GM20431 (cell line): ENCODE results near the gene SMU1.

Experiments
- in situ Hi-C: fragments of 300-500 bp; cut with MseI, MboI; formaldehyde crosslinking; loops from one replicate; pipeline ENCODE4 v1.15.0; 2020; ENCODE audit warnings: low sequenced_read_pairs; ENCODE audit not compliant: unreplicated experiment

The SMU1 gene

DNA sequence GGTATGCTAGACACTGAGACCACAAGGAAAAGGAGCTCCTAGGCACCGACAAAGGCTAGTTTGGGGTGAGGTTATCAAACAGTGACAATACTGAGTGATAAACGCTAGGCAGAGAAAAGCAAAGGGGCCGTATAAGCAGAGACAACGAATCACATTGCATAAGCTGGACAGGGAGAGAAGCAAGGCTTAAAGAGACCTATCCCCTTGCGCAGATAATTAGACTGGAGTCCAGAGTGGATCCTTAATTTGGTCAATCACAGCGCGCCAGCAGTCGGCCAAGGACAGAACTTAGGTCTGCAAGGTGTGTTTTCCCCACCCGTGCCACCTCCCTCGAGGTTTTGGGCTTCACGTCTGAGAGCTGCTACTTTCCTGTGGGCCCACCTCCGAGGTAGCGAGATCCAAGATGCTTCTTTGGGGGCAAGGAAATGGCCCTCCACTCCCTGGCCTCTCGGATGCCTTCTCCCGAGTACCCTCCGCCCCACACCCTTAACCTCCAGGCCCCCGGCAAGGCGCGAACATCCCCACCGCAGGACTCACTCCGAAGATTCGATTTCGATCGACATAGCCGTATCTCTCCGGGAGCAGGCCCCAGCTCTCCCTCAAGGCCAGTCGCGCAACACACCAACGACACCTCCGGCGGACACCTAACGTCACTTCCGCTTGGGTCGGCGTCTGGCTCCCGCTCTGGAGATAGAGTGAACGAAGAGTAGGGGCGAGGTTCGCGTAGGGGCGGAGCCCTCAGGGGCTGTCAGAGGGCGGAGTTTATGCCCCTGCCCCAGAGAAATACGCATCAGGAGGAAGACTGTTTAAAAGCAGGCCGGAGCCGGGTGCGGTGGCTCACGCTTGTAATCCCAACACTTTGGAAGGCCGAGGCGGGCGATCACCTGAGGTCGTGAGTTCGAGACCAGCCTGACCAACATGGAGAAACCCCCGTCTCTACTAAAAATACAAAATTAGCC lies at the start of gene SMU1:
SMU1 (minus strand) TSS at position 629 of the 959 bp plus-strand sequence; CDS start at position 563, 66 bp downstream.
- in situ Hi-C loops: no loop called here

DNA sequence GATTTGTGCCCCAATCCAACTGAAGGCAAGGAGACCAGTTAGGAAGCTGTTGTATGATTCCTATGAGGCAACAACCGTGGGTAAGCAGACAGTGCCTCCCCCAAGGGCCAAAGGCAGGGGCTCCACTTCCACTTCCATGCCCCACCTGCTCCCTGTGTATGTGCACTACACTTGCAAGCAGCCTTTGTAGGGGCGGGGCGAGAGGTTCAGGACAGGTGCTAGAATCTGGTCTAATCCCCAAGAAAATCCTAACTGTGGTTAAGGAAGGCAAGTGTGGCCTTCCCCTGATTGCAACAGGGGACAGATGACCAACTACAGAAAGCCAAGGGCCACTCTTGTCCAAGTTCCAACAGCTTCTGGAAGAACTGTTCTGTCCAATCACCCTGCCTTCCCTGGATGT lies 49.0 kb upstream of the SMU1 start:
- in situ Hi-C loops: no loop called here

DNA sequence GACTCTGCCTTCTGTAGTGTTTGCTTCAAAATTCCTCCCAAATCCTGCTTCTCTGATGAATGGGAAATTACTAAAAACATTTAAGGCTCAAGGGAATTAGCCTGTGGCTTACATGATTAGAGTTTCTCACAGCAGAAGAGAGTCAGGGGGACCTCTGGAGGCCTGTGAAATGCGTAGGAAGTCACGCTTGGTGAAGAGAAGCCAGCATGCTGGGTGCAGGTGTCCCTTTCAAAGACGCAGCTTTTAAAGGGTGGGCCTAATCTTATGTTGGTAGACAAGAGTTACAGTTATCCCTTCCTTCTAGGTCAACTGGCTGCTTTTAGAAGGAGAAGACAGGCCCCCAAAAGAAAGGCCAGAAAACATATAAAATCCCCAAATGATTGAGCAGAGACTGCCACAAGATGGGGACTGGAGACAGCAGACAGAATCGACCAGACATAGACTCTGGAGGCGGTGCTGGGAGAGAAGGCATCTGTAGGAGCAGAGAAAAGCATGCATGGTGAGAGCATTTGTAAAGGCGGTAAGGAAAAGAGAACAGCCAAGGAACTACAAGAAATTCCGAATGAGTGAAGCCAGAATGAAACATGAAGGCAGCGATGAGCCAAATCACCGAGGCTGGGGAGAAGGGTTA lies 48.4 kb upstream of the SMU1 start:
- in situ Hi-C loops: no loop called here

DNA sequence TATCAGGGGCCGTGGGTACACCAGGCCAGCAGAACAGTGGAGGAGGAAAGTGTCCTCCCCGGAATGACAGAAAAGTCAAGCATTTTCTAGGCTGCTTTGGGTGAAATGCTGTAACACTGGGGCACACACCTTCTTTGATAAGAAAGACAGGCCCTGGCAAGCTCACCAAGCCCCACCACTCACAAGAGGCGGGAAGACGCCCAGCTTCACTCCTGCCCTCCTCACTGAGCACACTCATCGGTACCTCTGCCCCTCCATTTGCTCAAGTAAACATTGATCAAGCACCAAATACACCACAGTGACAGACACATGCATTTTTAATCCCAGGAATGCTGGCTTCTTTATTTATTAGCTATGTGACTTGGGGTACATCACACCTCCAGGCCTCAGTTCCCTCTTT lies 47.6 kb upstream of the SMU1 start:
- in situ Hi-C loops: no loop called here

DNA sequence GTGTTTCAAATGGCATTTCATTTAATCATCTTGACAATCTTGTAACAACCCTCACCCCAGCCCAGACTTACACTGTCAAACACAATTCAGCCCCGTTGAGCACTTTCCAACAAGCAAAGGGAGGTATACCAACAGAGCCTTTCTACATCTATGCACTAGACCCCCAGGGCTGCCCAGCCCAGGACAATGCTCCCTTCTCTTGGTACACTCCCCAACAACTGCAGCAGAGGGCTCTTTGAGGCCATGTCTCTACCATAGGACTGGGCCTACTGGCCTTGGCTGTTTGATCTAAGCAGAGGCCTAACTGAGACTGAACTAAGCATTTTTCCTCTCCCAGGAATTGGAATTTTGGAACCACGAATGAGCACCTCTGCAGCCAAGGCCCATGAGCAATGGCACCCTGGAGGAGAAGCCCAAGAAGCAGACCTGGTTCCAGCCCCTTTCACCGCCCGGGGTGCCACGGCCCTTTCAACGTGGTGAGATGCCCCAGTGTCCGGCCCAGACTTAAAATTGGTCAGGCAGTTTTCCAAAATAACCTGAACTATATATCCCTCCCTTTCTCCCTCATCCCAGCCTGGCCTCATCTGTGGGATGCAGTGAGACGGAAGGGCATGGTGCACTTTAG lies 47.0 kb upstream of the SMU1 start:
- in situ Hi-C loops: no loop called here

DNA sequence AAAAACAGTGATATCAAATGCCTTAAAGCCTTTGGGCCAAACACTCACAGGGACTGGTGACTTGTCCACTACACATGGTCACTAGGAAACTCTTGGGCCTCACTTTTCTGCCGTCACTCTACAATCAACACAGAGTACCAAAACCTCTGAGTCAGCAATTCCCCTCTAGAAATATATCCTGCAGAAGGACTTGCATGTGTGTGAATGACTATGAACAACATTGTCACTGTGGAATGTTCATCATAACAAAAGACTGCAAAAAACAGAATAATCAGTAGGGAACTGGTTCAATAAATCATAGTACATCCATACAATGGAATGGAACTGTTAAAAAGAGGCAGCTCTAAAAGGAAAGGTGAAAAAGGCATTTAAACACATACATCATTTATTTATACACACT lies 44.1 kb upstream of the SMU1 start:
- in situ Hi-C loops: no loop called here

DNA sequence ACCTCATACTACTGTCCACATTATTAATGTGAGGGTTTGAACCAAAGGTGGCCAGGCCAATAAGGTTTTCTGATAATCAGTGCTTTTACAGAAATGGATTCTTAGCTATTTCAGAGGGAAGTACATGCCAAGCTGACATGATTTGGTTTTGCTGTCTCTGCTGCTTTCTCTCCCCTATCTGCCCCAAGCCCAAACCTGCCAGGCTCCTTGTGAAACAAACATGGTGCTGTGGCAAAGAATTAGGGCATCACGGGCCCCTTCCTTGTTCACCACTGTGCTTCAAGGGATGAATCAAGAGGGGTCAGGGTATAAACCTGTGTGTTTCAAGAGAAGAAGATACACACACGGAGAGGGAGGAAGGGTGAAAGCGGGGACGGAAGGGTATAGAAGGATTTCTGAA lies 41.3 kb upstream of the SMU1 start:
- in situ Hi-C loops: no loop called here

DNA sequence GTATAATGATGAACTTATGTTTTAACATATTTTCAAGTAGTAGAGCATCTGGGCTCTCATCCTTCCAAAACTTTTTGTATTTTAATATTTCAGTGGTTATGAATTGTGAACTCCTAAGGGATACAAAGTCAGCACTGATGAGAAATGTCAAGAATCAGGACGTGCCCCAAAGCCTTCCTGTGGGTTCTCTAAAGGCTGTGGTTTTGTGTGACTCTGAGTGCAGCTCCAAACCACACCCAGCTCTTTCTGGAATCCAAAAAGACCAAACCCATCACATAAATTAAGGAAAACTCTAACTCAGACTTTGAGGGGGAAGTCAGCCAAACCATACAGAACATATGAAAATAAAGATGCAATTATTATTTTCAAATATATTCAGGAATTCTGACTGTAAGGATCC lies 40.8 kb upstream of the SMU1 start:
- in situ Hi-C loops: no loop called here

DNA sequence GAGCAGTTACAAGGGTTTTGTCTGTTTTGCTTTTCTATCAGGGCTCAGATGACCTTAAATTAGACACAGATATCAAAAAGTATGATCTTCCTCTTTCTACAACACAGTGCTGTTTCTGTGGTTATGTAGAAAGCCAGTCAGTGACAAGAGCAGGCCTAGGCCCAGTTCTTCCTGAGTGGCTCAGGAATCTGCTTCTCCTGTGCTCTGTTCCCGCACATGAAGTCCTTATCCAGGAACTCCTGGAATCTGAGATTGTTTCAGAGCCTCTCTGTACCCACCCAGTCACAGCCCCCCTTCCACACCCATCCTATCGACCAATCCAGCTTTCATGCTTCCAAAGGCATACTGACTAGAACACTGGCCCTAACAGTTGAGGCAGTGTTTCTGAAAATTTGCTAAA lies 40.4 kb upstream of the SMU1 start:
- in situ Hi-C loops: no loop called here

DNA sequence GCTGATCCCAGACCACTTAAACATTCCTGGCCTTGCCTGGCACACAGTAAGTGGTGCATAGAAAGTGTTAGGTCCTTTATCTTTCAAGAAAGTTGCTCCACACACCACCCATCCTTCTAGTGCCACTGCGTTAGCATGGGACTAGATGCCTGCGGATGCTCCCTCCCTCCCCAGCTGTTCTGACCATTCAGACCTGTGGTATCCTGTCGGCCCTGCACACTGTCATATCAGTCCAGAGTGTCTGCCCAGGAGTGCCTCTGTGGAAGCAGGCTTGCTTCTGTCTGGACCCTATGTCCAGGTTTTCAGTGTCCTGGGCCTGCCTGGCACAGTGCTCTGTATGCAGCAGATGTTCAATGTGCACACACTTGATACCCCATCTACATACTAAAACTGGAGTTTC lies 38.3 kb upstream of the SMU1 start:
- in situ Hi-C loops: no loop called here

DNA sequence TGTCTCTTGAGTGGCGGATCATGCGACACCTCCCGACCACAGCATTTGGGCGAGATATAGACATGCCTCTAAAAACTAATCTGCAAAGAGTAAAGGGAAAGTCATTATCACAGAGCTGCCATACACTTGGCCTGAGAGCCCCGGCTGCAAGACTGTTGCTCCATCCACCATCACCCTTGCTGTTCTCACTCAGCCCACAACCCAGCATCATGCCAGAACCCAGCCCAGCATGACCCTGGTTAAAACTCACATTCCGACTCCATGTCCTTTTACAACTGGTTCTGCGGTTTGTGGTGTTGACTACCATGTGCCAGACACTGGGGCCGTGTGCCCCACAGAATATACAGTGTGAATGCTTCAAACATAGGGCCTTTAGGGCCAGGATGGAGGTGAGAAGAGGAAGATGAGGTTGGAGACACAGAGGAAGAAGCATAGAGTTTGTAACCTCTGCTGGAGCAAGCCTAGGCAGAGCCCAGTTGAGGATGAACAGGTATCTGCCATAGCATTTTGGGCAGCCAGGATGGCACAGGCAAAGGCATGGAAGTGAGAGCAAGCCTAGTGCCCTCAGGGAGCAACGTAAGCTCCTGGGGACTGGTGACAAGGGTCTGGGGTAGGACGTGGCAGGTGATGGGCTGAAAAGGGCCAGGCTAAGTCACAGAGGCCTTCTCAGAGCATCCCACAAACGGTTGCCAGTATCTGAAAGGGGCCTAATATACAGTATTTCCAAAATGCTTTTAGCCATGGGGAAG lies 37.5 kb upstream of the SMU1 start:
- in situ Hi-C loops: no loop called here

DNA sequence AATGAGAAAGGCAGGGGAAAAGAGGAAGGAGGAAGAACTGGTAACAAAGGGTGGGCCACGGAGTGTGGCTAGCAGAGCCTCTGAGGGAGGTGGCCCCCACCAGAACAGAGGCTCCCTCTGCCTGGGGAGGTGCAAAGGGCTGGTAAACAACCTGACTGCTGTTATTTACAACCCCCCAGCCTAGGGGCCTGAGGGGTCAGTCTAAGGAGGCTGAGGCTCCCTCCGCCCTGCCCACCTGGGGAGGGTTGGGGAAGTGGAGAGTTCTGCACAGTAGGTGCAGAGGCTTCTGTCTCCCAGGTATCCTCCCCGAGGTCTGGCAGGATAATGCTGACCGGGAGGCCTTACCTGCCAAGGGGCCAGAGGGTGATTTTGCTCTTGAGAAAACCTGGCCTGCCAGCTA lies 35.6 kb upstream of the SMU1 start:
- in situ Hi-C loops: no loop called here

DNA sequence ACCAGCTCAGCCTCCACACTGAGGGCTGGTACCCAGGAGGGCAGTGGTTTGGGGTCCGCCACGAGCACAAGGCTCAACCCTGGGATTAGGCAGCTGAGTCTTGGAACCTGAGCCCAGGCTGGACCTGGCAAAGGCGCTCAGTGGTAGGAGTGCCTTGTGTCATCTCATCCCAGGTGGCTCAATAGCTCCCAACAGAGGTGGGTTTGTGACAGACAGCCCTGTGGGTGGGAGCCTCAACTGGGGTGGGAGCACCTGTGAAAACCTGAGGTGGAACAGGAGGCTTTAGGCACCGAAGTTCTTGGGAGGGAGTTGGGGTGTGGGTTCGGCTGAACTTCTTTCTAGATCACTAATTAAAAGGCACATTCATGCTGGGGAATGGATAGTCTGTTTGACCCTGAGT lies 35.2 kb upstream of the SMU1 start:
- in situ Hi-C loops: no loop called here

DNA sequence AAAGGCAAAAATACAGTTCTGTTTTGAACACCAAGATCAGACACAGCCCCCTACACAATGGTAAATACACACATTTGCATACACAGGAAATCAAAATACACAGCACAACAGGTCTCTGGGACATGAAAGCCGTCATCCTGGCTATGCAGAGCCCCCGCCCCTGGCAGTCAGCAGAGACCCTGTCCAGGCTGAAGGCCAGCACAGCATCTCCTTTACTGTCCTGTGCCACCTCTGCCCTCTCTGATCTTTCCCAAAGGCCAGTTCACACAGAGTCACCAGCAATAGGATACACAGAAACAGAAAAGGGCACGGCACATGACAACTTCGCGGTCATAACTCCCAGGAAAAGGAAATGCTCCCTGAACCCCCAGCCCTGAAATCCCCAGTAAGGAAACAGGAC lies 34.2 kb upstream of the SMU1 start:
- in situ Hi-C loops: no loop called here

DNA sequence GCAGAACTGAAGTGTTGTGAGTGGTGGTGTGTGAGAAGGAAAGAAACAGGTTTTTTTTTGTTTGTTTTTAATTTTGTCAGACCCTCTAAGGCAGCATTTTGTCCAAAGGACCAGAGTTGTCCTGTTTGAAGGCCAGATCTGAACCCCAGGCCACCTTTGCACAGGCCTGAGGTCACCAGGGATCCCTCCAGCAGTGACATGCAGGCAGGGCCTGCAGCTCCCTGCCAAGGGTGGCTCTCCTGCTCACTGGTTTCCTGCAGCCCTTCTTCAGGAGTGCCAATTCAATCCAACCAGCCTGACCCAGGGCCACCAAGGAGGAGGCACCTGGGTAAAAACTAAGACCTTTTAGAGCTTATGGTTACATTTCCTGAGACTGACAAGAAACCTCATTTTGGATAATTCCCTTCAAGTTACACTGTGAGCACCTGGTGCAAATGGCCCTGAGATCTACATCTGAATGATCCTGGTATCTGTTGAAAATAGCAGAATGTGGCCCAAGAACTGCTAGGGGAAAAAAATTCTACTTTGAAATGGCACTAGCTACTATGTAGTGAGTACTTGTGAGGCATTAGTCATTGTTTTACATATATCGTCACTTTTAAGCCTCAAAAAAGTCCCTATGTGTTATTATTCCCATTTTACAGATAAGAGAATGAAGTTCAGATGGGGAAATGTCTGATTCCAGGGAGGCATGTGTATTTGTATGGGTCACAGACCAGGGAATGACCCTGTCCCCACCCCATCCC lies 33.5 kb upstream of the SMU1 start:
- in situ Hi-C loops: no loop called here

DNA sequence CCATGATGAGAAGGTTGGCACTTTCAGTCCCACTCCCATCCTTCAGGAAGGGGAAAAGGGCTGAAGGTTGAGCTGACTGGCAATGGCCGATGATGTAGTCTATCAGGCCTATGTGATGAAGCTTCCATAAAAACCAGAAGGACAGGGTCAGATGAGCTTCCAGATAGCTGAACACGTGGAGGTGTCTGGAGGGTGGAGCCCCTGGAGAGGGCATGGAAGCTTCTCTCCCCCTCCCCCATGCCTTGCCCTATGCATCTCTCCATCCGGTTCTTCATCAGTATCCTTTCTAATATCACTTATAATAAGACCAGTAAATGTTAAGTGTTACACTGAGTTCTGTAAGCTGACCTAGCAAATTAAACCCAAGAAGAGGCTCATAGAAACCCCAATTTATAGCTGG lies 32.6 kb upstream of the SMU1 start:
- in situ Hi-C loops: no loop called here

DNA sequence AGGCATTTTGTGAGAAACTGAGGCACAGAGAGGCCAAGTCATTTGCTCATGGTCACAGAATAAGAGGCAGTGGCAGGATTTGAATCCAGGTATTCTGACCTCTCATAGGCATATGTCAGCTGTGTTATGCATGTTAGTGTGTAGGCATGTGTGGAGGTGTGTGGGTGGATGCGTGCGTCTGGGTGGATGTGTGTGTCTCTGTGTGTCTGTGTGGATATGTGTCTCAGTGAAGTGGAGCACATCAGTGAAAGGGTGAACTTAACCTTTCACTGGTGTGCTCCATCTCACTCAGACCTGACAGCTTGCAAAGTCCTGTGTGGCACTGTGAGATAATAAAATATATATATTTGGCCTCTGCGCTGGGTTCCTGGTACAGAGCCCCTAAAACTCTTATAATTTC lies 32.0 kb upstream of the SMU1 start:
- in situ Hi-C loops: no loop called here

DNA sequence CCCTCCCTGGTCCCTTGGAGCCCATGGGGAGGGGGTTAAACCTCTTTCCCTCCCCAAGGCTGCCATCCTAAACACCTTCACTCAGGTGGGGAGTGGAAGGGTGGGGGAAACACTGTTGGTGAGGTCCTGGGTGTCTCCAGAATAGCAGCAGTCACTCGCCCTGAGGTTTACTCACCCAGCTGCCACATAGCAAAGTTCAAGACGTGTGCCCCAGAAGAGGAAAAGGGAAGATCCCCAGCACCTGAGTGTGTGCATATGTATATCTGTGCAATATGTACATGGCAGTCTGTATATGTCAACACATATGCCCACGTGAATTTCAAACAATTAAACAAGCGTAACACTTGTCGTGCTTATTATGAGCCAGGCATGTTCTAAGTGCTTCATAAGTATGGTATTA lies 31.3 kb upstream of the SMU1 start:
- in situ Hi-C loops: no loop called here

DNA sequence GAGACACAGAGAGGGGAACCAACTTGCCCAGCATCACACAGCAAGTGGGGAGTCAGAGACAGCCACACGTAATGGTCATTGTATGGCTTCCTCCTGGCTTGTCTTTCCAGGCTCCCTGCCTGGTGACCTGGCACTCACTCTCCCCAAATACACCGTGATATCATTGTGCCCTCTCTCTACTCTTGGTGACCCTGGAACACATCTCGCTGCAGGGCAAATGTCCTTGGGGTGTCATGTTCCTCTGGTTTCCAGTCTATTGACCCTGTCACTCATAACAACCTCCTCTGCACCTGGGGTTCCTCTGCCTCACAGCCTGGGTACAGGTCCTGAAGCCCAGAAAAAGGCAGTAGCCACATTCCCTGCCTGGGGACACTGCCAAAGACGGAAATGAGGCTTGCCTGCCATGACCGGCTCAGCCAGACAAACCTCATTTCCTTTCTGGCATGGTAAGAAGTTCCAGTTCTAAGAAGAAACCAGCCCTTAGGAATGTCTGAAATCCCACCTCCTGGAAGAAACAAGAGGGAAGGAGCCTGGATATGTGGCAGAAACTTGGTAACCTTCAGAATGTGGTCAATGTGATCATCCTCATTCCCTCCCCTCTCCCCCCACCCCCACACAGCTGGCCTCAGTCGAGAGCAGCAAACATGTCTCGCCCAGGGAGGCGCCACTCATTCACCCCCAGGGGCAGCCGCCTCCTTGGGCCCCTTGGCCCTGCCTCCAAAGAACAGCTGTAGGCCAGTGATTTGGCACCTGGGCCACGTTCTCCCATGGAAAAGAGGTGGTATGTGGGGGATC lies 30.6 kb upstream of the SMU1 start:
- in situ Hi-C loops: no loop called here
